Liver (tissue), 3 donors: ENCODE results near the gene DIABLO.
"Not testable (repeated sequence)": the region's sequence is repeated elsewhere in the genome, so short reads cannot be mapped to it uniquely, and the experiment has no call there.

Experiments used
- CTCF ChIP-seq: fragments of 150-350 bp; IDR thresholded peaks from 2 replicates; pipeline ENCODE4 v1.5.1; 2017; ENCODE audit warnings: improper control_type of control experiment, low read depth, low read length; ENCODE audit not compliant: missing input control
- EGR1 ChIP-seq, 2 donors: IDR thresholded peaks; 2 replicates each; pipeline ENCODE4 v1.6.1; 2016 to 2018; ENCODE audit warnings: antibody characterized with exemption in 2 of 2, low read depth in 2 of 2
- FOXA2 ChIP-seq: IDR thresholded peaks from 2 replicates; pipeline ENCODE4 v1.6.1; 2016; ENCODE audit warnings: antibody characterized with exemption
- GABPA ChIP-seq, 2 donors: IDR thresholded peaks in 1 of 2; conservative IDR thresholded peaks in 1 of 2; 2 replicates each; pipeline ENCODE4 v1.6.1; 2016; ENCODE audit warnings: antibody characterized with exemption in 2 of 2, mild to moderate bottlenecking in 1 of 2, moderate library complexity in 1 of 2
- JUND ChIP-seq, 2 donors: IDR thresholded peaks; 2 replicates each; pipeline ENCODE4 v1.6.1; 2016; ENCODE audit warnings: antibody characterized with exemption in 2 of 2
- MAX ChIP-seq: IDR thresholded peaks from 2 replicates; pipeline ENCODE4 v1.6.1; 2016; ENCODE audit warnings: antibody characterized with exemption
- RAD21 ChIP-seq, 2 donors: IDR thresholded peaks; 2 replicates each; pipeline ENCODE4 v1.6.1; 2016; ENCODE audit warnings: antibody characterized with exemption in 2 of 2, mild to moderate bottlenecking in 2 of 2
- SP1 ChIP-seq: IDR thresholded peaks from 2 replicates; pipeline ENCODE4 v1.6.1; 2018; ENCODE audit warnings: antibody characterized with exemption, mild to moderate bottlenecking
- TAF1 ChIP-seq: conservative IDR thresholded peaks from 2 replicates; pipeline ENCODE4 v1.6.1; 2016; ENCODE audit warnings: antibody characterized with exemption, mild to moderate bottlenecking
- TF ChIP-seq, protein P1 (sequence below): IDR thresholded peaks from 2 replicates; pipeline ENCODE4 v1.6.1; 2016; ENCODE audit warnings: antibody characterized with exemption, mild to moderate bottlenecking
- donor health status: healthy.
- donor health status: healthy.

DNA sequence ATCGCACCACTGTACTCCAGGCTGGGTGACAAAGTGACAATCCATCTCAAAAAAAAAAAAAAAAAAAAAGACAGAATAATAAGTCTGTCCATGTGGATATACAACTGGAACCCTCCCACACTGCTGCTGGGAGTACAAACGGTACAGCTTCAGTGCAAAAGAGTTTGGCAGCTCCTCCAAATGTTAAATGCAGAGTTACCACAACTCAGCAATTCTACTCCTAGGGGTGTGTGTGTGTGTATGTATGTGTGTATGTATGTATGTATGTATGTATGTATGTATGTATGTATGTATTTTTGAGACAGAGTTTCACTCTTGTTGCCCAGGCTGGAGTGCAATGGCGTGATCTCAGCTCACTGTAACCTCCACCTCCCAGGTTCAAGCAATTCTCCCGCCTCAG is 33.1 kb upstream of the DIABLO start:
- TF ChIP-seq CTCF; TAF1; JUND (IDR thresholded peaks at IDR 0.05); GABPA (IDR thresholded peaks at IDR 0.05 in 1 of 2, conservative IDR thresholded peaks at IDR 0.05 in 1 of 2); RAD21 (IDR thresholded peaks at IDR 0.05); SP1; FOXA2; MAX; EGR1 (IDR thresholded peaks at IDR 0.05; ENCODE audit: low read depth in 2 of 2): not testable (repeated sequence)
- TF ChIP-seq, protein P1, sequence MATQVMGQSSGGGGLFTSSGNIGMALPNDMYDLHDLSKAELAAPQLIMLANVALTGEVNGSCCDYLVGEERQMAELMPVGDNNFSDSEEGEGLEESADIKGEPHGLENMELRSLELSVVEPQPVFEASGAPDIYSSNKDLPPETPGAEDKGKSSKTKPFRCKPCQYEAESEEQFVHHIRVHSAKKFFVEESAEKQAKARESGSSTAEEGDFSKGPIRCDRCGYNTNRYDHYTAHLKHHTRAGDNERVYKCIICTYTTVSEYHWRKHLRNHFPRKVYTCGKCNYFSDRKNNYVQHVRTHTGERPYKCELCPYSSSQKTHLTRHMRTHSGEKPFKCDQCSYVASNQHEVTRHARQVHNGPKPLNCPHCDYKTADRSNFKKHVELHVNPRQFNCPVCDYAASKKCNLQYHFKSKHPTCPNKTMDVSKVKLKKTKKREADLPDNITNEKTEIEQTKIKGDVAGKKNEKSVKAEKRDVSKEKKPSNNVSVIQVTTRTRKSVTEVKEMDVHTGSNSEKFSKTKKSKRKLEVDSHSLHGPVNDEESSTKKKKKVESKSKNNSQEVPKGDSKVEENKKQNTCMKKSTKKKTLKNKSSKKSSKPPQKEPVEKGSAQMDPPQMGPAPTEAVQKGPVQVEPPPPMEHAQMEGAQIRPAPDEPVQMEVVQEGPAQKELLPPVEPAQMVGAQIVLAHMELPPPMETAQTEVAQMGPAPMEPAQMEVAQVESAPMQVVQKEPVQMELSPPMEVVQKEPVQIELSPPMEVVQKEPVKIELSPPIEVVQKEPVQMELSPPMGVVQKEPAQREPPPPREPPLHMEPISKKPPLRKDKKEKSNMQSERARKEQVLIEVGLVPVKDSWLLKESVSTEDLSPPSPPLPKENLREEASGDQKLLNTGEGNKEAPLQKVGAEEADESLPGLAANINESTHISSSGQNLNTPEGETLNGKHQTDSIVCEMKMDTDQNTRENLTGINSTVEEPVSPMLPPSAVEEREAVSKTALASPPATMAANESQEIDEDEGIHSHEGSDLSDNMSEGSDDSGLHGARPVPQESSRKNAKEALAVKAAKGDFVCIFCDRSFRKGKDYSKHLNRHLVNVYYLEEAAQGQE, result not testable (repeated sequence)
